Cardiac muscle cell (in vitro differentiated cells and primary cell): ENCODE results near the gene UBR4. TPM values are rescaled to one million over a fixed set of nuclear protein-coding genes. Genes with fewer than 3 reads are reported as not detected.
A peak's percentile ranks its signal among the peaks of the same experiment; 100 is the strongest.

Source experiments
- DNase-seq, 2 donors: peaks; one replicate each; pipeline versions ENCODE4 v3.0.0 to v3.0.0-alpha.2; 2010 to 2017; ENCODE audit warnings: low read depth in 1 of 2, low spot score in 1 of 2
- H3K27ac ChIP-seq: fragments of 200-600 bp; sonication (generic); 2 replicates; pipeline ENCODE4 v1.5.1; 2016
- H3K27me3 ChIP-seq: fragments of 200-600 bp; sonication (generic); 2 replicates; pipeline ENCODE4 v1.6.0; 2016; ENCODE audit warnings: control low read depth
- H3K36me3 ChIP-seq: fragments of 200-600 bp; sonication (generic); 2 replicates; pipeline ENCODE4 v1.5.1; 2016; ENCODE audit warnings: control low read depth
- H3K4me1 ChIP-seq: fragments of 200-600 bp; sonication (generic); 2 replicates; pipeline ENCODE4 v1.8.1; 2017; ENCODE audit warnings: low read depth, mild to moderate bottlenecking, mixed run types
- H3K4me3 ChIP-seq: fragments of 200-600 bp; sonication (generic); 2 replicates; pipeline ENCODE4 v1.5.1; 2016; ENCODE audit warnings: mild to moderate bottlenecking
- H3K9me3 ChIP-seq: fragments of 200-600 bp; sonication (generic); 2 replicates; pipeline ENCODE4 v1.5.1; 2017; ENCODE audit warnings: low read depth, mild to moderate bottlenecking, control low read depth
- CTCF ChIP-seq: IDR thresholded peaks from 2 replicates; pipeline ENCODE4 v1.5.1; 2012; ENCODE audit warnings: low read depth, mild to moderate bottlenecking, low read length
- polyA plus RNA-seq: library from polyadenylated mRNA; unstranded; fragments of >200 nt; fragmentation: Nextera tagmentation; extraction: Ambion mirVana; gene quantifications from 2 replicates; pipeline ENCODE4 v1.2.1, GENCODE V29; 2016
- total RNA-seq: library from RNA; depleted of rRNA; stranded (reverse); fragments of >200 nt; gene quantifications from 2 replicates; pipeline ENCODE4 v1.2.3, GENCODE V29; 2016

UBR4 gene
- total and polyA plus RNA-seq, 2 experiments from 2014 or later, result 76.4 to 206 TPM

DNA sequence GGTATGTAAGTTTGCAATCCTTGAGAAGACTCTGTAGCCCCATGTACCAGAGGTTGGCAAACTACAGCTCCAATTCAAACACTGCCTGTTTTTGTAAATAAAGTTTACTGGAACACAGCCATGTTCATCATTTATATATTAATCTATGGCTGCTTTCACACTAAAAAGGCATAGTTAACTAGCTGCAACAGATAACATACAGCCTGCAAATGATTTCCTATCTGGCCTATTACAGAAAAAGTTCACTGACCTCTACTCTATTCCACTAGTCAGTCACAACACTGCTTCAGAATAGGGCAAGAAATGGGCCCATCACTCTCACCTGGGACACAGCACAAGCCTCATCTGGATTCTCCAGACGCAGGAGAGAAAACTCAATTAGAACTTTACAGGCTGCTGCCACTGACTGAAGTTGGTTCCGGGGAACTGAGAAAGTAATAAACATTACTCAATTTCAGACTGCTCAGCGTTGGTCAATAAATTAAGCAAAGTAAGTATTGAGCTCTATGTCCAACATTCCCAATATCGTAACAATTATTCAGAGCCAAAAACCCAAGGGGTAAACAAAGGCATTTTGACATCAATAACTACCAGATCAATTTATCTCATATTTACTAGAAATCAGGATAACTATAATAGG is 10.6 kb downstream of the UBR4 start:
- no peak for DNase-seq
- TF ChIP-seq CTCF, result no peak
- peaks cover 55% of the 10 kb centered on the region for H3K36me3 ChIP-seq

DNA sequence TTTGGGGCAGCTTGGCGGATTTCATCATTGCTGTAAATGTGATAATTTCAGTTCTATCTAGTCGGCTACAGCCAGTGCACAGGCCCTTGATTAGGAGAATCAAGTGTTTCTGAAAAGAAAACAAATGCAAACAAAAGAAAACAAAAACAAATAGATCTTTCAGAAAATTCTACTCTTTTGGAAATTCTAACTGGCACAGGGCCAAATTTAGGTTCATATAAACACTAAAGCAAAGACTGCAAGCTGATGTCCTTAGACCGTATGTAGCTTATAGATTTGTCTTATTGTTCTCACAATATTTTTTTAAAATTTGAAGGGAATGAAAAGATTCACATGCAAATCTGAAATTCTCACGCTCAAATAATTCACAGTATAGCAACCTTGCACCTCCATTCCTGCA is 11.2 kb downstream of the UBR4 start:
- Histone ChIP-seq H3K36me3 (peaks cover 61% of the 10 kb centered on the region), H3K4me3 (no peak overlapping the region), H3K27ac (peak overlapping the region; percentile 93), H3K9me3 (no peaks in the 10 kb centered on the region), H3K4me1 (peaks cover 44% of the 10 kb centered on the region), H3K27me3 (no peaks in the 10 kb centered on the region)
- DNase-seq, result no peak
- no peak for TF ChIP-seq CTCF

More for the DNA sequence above, 10.6 kb downstream of the UBR4 start:
- no peaks in the 10 kb centered on the region for H3K9me3 ChIP-seq
- H3K27ac ChIP-seq, result peak overlapping the region; percentile 93
- H3K27me3 ChIP-seq, result no peaks in the 10 kb centered on the region
- H3K4me1 ChIP-seq, result peaks cover 44% of the 10 kb centered on the region
- no peak overlapping the region for H3K4me3 ChIP-seq

DNA sequence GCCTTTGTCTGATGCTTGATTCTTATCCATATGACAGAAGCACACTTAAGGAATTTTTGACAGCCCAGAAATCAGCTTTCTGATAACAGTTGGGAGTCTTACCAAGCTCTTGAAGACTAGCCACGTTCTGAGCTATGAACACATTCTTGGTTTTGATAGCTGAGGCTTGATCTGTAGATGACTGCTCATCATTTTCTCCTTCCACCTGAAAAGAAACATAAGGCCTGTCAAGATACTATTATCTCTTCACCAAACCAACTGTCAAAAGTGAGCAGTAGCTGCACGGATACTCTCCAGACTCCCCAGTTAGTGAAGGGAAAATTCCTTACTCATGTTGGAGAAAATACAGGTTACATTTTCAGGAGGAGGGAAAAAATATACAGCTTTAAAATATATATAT is 12.2 kb downstream of the UBR4 start:
- no peaks in the 10 kb centered on the region for H3K9me3 ChIP-seq
- H3K36me3 ChIP-seq, result peaks cover 71% of the 10 kb centered on the region
- H3K4me3 ChIP-seq, result no peak overlapping the region
- no peak for TF ChIP-seq CTCF
- no peaks in the 10 kb centered on the region for H3K27me3 ChIP-seq
- peak in 1 of 2 donors; percentile 49 for DNase-seq
- H3K4me1 ChIP-seq, result peaks cover 44% of the 10 kb centered on the region
- H3K27ac ChIP-seq, result peak overlapping the region; percentile 93

DNA sequence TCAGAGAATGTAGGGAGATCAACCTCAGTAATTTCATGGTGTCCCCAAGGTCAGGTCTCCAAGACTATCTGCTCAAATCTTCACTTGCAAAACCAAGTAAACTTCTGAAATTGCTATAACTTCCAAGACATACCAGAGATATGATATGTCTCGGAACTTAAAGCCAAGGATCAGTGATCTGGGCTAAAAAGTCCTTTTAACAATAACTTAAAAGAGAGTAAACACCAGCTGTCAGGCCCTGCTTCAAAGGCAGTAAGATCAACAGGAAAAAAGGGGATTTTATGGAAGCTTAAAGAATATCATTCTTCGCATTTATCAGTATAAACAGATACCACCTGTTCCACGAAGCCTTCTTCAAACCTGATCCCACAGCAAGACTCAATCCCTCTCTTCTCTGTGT is 13.7 kb downstream of the UBR4 start:
- peak overlapping the region; percentile 93 for H3K27ac ChIP-seq
- no peaks in the 10 kb centered on the region for H3K9me3 ChIP-seq
- H3K27me3 ChIP-seq, result no peaks in the 10 kb centered on the region
- H3K36me3 ChIP-seq, result peaks cover 86% of the 10 kb centered on the region
- peaks cover 40% of the 10 kb centered on the region for H3K4me1 ChIP-seq
- H3K4me3 ChIP-seq, result no peak overlapping the region
- no peak for DNase-seq
- TF ChIP-seq CTCF, result no peak

- TF ChIP-seq CTCF, result no peak
- H3K4me3 ChIP-seq, result no peak overlapping the region
- no peaks in the 10 kb centered on the region for H3K9me3 ChIP-seq
- H3K27me3 ChIP-seq, result no peaks in the 10 kb centered on the region
- no peak overlapping the region for H3K27ac ChIP-seq
- no peak for DNase-seq
- peaks cover 11% of the 10 kb centered on the region for H3K4me1 ChIP-seq
- H3K36me3 ChIP-seq, result peaks cover 88% of the 10 kb centered on the region
Observed at GRCh38 chr1:19193004-19193403, 17.1 kb downstream of the UBR4 start.
